ENCODE data around the gene PGA4.
"Not testable (repeated sequence)": the region's sequence is repeated elsewhere in the genome, so short reads cannot be mapped to it uniquely, and the experiment has no call there.

DNA sequence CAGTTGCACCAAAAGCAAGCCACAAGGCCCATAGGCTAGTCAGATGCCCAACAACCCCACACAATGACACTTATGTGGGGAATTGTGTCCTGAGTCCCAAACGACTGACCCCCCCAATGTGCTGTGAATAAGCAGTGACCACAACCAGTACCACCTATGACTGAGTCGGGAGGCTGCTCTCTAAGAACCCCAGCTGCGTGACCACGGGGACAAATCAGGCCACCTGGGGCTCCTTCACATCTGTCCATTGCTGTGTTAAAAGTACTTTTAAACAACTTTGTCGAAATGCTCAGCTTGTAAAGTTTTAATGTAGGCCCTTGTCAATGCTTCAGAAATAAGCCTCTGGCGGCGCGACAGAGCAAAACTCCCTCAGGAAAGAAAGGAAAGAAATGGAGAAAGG is 18.1 kb downstream of the PGA4 start:
- TF ChIP-seq CTCF, POLR2AphosphoS5 (IDR thresholded peaks at IDR 0.05): not testable (repeated sequence)
